Measurements from ENCODE around the gene KIF2A. TPM values are rescaled to one million over a fixed set of nuclear protein-coding genes. Genes with fewer than 3 reads are reported as not detected.

KIF2A gene
- total RNA-seq, 1 donor from 2014 or later: 40.4 TPM

DNA sequence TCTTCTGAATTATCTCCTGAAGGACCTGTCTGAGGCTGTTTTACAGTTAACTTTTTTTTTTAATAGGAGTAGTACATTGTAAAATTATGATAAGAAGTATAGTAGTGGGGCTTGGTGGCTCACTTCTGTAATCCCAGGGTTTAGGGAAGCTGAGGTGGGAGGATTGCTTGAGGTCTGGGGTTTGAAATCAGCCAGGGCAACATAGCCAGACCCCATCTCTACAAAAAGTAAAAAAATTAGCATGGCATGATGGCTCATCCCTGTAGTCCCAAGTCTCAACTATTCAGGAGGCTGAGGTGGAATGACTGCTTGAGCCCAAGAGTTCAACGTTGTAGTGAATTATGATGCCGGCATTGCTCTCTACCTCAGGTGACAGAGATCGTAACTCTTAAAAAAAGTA lies 113.6 kb downstream of the KIF2A start:
- Mint-ChIP-seq H3K9me3 (ENCODE audit: unreplicated experiment) (no peaks in the 10 kb centered on the region), H3K4me3 (ENCODE audit: unreplicated experiment) (no peak overlapping the region), H3K27me3 (ENCODE audit: unreplicated experiment) (no peaks in the 10 kb centered on the region)

DNA sequence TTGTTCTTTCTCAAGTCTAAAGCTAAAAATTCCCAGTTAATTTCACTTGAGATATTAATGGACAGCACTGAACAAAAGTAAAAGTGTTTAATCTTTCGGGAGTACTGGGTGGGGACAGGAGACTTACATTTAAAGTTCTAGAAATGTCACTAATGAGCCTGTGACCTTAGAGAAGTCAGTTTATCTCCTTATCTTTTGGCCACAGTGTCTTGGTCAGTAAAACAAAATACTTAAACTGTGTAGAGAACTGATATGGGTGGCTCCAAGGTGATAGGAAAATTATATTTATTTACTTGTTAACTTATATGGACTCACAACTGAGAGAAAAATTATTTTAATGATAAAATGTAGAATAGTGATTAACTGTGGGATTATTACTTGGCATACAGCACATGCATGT lies 115.4 kb downstream of the KIF2A start:
- no peak for DNase-seq (ENCODE audit: extremely low spot score, unreplicated experiment)
- H3K27me3 Mint-ChIP-seq (ENCODE audit: unreplicated experiment): no peaks in the 10 kb centered on the region
- H3K36me3 Mint-ChIP-seq (ENCODE audit: unreplicated experiment): no peaks in the 10 kb centered on the region
- TF ChIP-seq CTCF (IDR thresholded peaks at IDR 0.05): no peak
- H3K4me1 Mint-ChIP-seq (ENCODE audit: unreplicated experiment): no peaks in the 10 kb centered on the region
- no peak overlapping the region for H3K27ac Mint-ChIP-seq (ENCODE audit: unreplicated experiment)
- H3K4me3 Mint-ChIP-seq (ENCODE audit: unreplicated experiment): no peak overlapping the region
- H3K9me3 Mint-ChIP-seq (ENCODE audit: unreplicated experiment): no peaks in the 10 kb centered on the region

More for the DNA sequence above, 113.6 kb downstream of the KIF2A start:
- no peak for DNase-seq (ENCODE audit: extremely low spot score, unreplicated experiment)
- no peaks in the 10 kb centered on the region for H3K4me1 Mint-ChIP-seq (ENCODE audit: unreplicated experiment)
- H3K36me3 Mint-ChIP-seq (ENCODE audit: unreplicated experiment): no peaks in the 10 kb centered on the region
- no peak overlapping the region for H3K27ac Mint-ChIP-seq (ENCODE audit: unreplicated experiment)
- TF ChIP-seq CTCF (IDR thresholded peaks at IDR 0.05): no peak

GRCh38 chr5:62424763-62425162 lies 118.8 kb downstream of the KIF2A start:
- H3K9me3 Mint-ChIP-seq (ENCODE audit: unreplicated experiment): no peaks in the 10 kb centered on the region
- no peaks in the 10 kb centered on the region for H3K4me1 Mint-ChIP-seq (ENCODE audit: unreplicated experiment)
- no peak for DNase-seq (ENCODE audit: extremely low spot score, unreplicated experiment)
- H3K27ac Mint-ChIP-seq (ENCODE audit: unreplicated experiment): no peak overlapping the region
- no peaks in the 10 kb centered on the region for H3K27me3 Mint-ChIP-seq (ENCODE audit: unreplicated experiment)
- no peaks in the 10 kb centered on the region for H3K36me3 Mint-ChIP-seq (ENCODE audit: unreplicated experiment)
- TF ChIP-seq CTCF (IDR thresholded peaks at IDR 0.05): no peak
- H3K4me3 Mint-ChIP-seq (ENCODE audit: unreplicated experiment): no peak overlapping the region

GRCh38 chr5:62431735-62432620 lies 126.0 kb downstream of the KIF2A start:
- Mint-ChIP-seq H3K4me3 (ENCODE audit: unreplicated experiment) (no peak overlapping the region), H3K36me3 (ENCODE audit: unreplicated experiment) (no peaks in the 10 kb centered on the region), H3K4me1 (ENCODE audit: unreplicated experiment) (no peaks in the 10 kb centered on the region), H3K27me3 (ENCODE audit: unreplicated experiment) (no peaks in the 10 kb centered on the region), H3K9me3 (ENCODE audit: unreplicated experiment) (no peaks in the 10 kb centered on the region), H3K27ac (ENCODE audit: unreplicated experiment) (no peak overlapping the region)
- TF ChIP-seq CTCF (IDR thresholded peaks at IDR 0.05): no peak
- no peak for DNase-seq (ENCODE audit: extremely low spot score, unreplicated experiment)

DNA sequence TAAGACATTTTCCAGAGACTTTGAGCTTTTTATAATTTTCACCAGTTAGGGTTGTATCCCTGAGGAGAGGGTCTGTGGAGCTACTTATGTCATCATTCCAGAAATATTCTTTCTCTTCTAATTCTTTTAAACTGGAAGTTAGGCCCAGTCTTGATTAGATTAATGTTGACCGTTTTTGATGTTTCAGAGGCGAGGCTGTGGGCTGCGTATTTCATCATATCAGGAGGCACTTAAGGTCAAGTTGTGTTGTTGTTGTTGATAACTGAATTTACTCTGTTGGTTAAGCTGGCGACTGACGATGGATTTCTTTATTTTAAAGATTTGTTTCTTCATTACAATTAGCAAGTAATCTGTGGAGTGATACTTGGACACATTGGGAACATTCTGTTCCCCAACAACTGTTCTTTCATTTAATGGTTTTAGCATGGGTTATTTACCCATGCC lies 126.6 kb downstream of the KIF2A start:
- H3K27ac Mint-ChIP-seq (ENCODE audit: unreplicated experiment): no peak overlapping the region
- no peaks in the 10 kb centered on the region for H3K36me3 Mint-ChIP-seq (ENCODE audit: unreplicated experiment)
- no peak for TF ChIP-seq CTCF (IDR thresholded peaks at IDR 0.05)
- no peaks in the 10 kb centered on the region for H3K4me1 Mint-ChIP-seq (ENCODE audit: unreplicated experiment)
- H3K4me3 Mint-ChIP-seq (ENCODE audit: unreplicated experiment): no peak overlapping the region
- no peak for DNase-seq (ENCODE audit: extremely low spot score, unreplicated experiment)
- no peaks in the 10 kb centered on the region for H3K27me3 Mint-ChIP-seq (ENCODE audit: unreplicated experiment)
- no peaks in the 10 kb centered on the region for H3K9me3 Mint-ChIP-seq (ENCODE audit: unreplicated experiment)

Other genes with a start within 250 kb of the KIF2A start
- 19.5 and 20.3 TPM in 2 replicates for gene DIMT1, start 97.7 kb downstream of the KIF2A start, total RNA-seq
- 29.9 and 30.6 TPM in 2 replicates for gene IPO11, start 106.6 kb downstream of the KIF2A start, total RNA-seq